HepG2 (cell line): ENCODE data around the gene DDX46. TPM values are rescaled to one million over a fixed set of nuclear protein-coding genes. Genes with fewer than 3 reads are reported as not detected.

Experiments used
- ATAC-seq: fragments of 200-7000 bp; cut with Tn5 transposase; 3 replicates; pipeline ENCODE4 v1.9.1; 2020; ENCODE audit warnings: mild to moderate bottlenecking, moderate library complexity
- BruUV-seq: library from RNA; stranded (reverse); fragments of 400-500 nt; replicated peaks from 2 replicates; lab custom pipeline; 2021; lab: Mats Ljungman, UMichigan
- CTCF ChIA-PET: fragments of 300-600 bp; formaldehyde crosslinking; extraction: SDS; loops from one replicate; lab custom pipeline; 2021; ENCODE audit warnings: low total read pairs, inconsistent platforms, low intra/inter-chr PET ratio; lab: Yijun Ruan, JAX
- POLR2A ChIA-PET: fragments of 350-600 bp; sonication (Branson Sonifier 250); formaldehyde crosslinking; loops from one replicate; lab custom pipeline; 2020; ENCODE audit warnings: antibody characterized with exemption, inconsistent platforms; lab: Yijun Ruan, JAX
- DNase-seq: peaks from one replicate; pipeline ENCODE4 v3.0.0-alpha.2; 2015; ENCODE audit warnings: low spot score
- FAIRE-seq: peaks from 3 replicates; lab custom pipeline; 2011; peaks lifted over from hg19 to GRCh38; lab: Jason Lieb, UNC
- H2AFZ ChIP-seq: one replicate; pipeline ENCODE4 v1.6.1; 2011; ENCODE audit warnings: low read length, inconsistent platforms
- H3K27ac ChIP-seq: fragments of 300-600 bp; 3 replicates; pipeline ENCODE4 v1.8.0; 2011; ENCODE audit warnings: mixed run types, mild to moderate bottlenecking, mixed read lengths, low read length, inconsistent platforms; ENCODE audit not compliant: insufficient read depth; ENCODE audit errors: extremely low read length
- H3K27me3 ChIP-seq, 2 experiments: fragments of 200-600 bp in 1 of 2; 2 replicates in 1 of 2; 3 replicates in 1 of 2; pipeline versions ENCODE4 v1.6.0 to v1.8.0; 2011; ENCODE audit warnings: low read length in 2 of 2, mild to moderate bottlenecking in 2 of 2, moderate library complexity in 2 of 2, inconsistent platforms in 1 of 2; ENCODE audit not compliant: insufficient read depth in 2 of 2, control insufficient read depth in 1 of 2
- H3K36me3 ChIP-seq, 2 experiments: fragments of 200-600 bp in 1 of 2; replicated peaks in 1 of 2; 2 replicates in 1 of 2; 3 replicates in 1 of 2; pipeline versions ENCODE4 v1.5.1 to v1.8.0; 2011; ENCODE audit warnings: low read length in 2 of 2, inconsistent platforms in 1 of 2; ENCODE audit not compliant: insufficient read depth in 2 of 2, control insufficient read depth in 1 of 2
- H3K4me1 ChIP-seq: 2 replicates; pipeline ENCODE4 v1.5.1; 2012; ENCODE audit warnings: low read length, inconsistent platforms; ENCODE audit not compliant: insufficient read depth
- H3K4me2 ChIP-seq: 2 replicates; pipeline ENCODE4 v1.6.0; 2011; ENCODE audit warnings: low read depth, low read length, inconsistent platforms
- H3K4me3 ChIP-seq, 3 experiments: fragments of 200-600 bp in 1 of 3; sonication (generic), shearing (Covaris generic) in 1 of 3; replicated peaks in 1 of 3; 2 replicates each; pipeline ENCODE4 v1.5.1; 2011 to 2016; ENCODE audit warnings: low read length in 3 of 3, inconsistent platforms in 2 of 3, low read depth in 2 of 3, mild to moderate bottlenecking in 2 of 3, control low read depth in 1 of 3, mixed read lengths in 1 of 3; ENCODE audit not compliant: insufficient read depth in 1 of 3
- H3K79me2 ChIP-seq: one replicate; pipeline ENCODE4 v1.6.1; 2011; ENCODE audit warnings: low read length, inconsistent platforms; ENCODE audit not compliant: insufficient read depth
- H3K9ac ChIP-seq: 2 replicates; pipeline ENCODE4 v1.6.0; 2011; ENCODE audit warnings: mild to moderate bottlenecking, low read depth, low read length, inconsistent platforms; ENCODE audit not compliant: insufficient read depth
- H3K9me3 ChIP-seq: 2 replicates; pipeline ENCODE4 v1.5.1; 2012; ENCODE audit warnings: mild to moderate bottlenecking, low read length
- H4K20me1 ChIP-seq: 2 replicates; pipeline ENCODE4 v1.6.0; 2011; ENCODE audit warnings: inconsistent platforms, mild to moderate bottlenecking, low read length, moderate library complexity; ENCODE audit not compliant: insufficient read depth
- AFF4 ChIP-seq: sonication (generic); formaldehyde crosslinking; IDR thresholded peaks from 2 replicates; pipeline ENCODE4 v1.4.0; 2020; ENCODE audit warnings: missing genetic modification reagents
- E2F5 ChIP-seq: sonication (generic); formaldehyde crosslinking; conservative IDR thresholded peaks from 2 replicates; pipeline ENCODE4 v1.4.0; 2020; ENCODE audit warnings: missing genetic modification reagents
- GABPA ChIP-seq, 2 experiments: IDR thresholded peaks; 2 replicates each; pipeline ENCODE4 v1.6.1; 2011 to 2016; ENCODE audit warnings: low read depth in 2 of 2, low read length in 1 of 2, missing biosample characterization in 1 of 2, missing genetic modification characterization in 1 of 2
- GATAD1 ChIP-seq: IDR thresholded peaks from 2 replicates; pipeline ENCODE4 v1.6.1; 2016; ENCODE audit warnings: missing genetic modification reagents, missing compliant biosample characterization
- HOMEZ ChIP-seq: IDR thresholded peaks from 2 replicates; pipeline ENCODE4 v1.6.1; 2016; ENCODE audit warnings: low read depth
- MEF2D ChIP-seq: sonication (generic); formaldehyde crosslinking; IDR thresholded peaks from 2 replicates; pipeline ENCODE4 v1.5.1; 2020; ENCODE audit warnings: mild to moderate bottlenecking, missing genetic modification reagents
- MNT ChIP-seq: fragments of 450-650 bp; IDR thresholded peaks from 2 replicates; pipeline ENCODE4 v1.6.1; 2016
- NBN ChIP-seq: fragments of 450-650 bp; conservative IDR thresholded peaks from 2 replicates; pipeline ENCODE4 v1.6.1; 2017
- SRY ChIP-seq: sonication (generic); formaldehyde crosslinking; IDR thresholded peaks from 2 replicates; pipeline ENCODE4 v1.8.0; 2022; ENCODE audit warnings: mild to moderate bottlenecking, missing genetic modification reagents
- TBX3 ChIP-seq: fragments of 450-650 bp; IDR thresholded peaks from 2 replicates; pipeline ENCODE4 v1.6.1; 2017; ENCODE audit warnings: antibody characterized with exemption, mild to moderate bottlenecking, inconsistent platforms, borderline replicate concordance
- TCF12 ChIP-seq, 2 experiments: fragments of 450-650 bp in 1 of 2; sonication (generic) in 1 of 2; formaldehyde crosslinking in 1 of 2; IDR thresholded peaks; 2 replicates each; pipeline versions ENCODE4 v1.6.1 to v1.8.0; 2017 to 2022; ENCODE audit warnings: antibody characterized with exemption in 1 of 2, mild to moderate bottlenecking in 1 of 2, missing genetic modification reagents in 1 of 2, moderate library complexity in 1 of 2
- THRA ChIP-seq: sonication (generic); formaldehyde crosslinking; IDR thresholded peaks from 2 replicates; pipeline ENCODE4 v1.4.0; 2020; ENCODE audit warnings: missing genetic modification reagents, borderline replicate concordance
- ZNF629 ChIP-seq: sonication (generic); formaldehyde crosslinking; conservative IDR thresholded peaks from 2 replicates; pipeline ENCODE4 v1.5.0; 2020; ENCODE audit warnings: missing genetic modification reagents
- ZNF792 ChIP-seq: IDR thresholded peaks from 2 replicates; pipeline ENCODE4 v1.6.1; 2016
- WGBS: methylation state at CpG from one replicate; pipeline ENCODE4 v1.1.6; 2017; ENCODE audit warnings: low lambda C conversion rate; 5-methylcytosine and 5-hydroxymethylcytosine counted together
- in situ Hi-C: cut with HindIII; loops from 2 replicates; pipeline ENCODE4 v1.10.0; 2017; ENCODE audit warnings: low pct_unique_long_range_greater_than_20kb; ENCODE audit not compliant: extremely low pct_ligation_motif_present
- intact Hi-C: fragments of 100-400 bp; cut with micrococcal nuclease; formaldehyde crosslinking; loops from one replicate; pipeline ENCODE4 v1.10.0; 2022; ENCODE audit not compliant: unreplicated experiment
- polyA plus RNA-seq, 8 experiments: library from polyadenylated mRNA; depleted of rRNA in 3 of 8; stranded (reverse) in 7 of 8; unstranded in 1 of 8; fragments of >200 nt; fragmentation: Illumina TruSeq in 4 of 8; extraction: Trizol in 4 of 8; gene quantifications; 2 replicates each; pipeline versions ENCODE4 v1.2.1 to v1.2.3, GENCODE V29; 2011 to 2016; ENCODE audit warnings: low read depth in 4 of 8, missing spikeins in 1 of 8, mixed read lengths in 1 of 8; ENCODE audit not compliant: insufficient read depth in 1 of 8
- total RNA-seq, 5 experiments: library from RNA; depleted of rRNA; stranded (reverse); fragments of >200 nt; fragmentation: Illumina TruSeq; extraction: Trizol; gene quantifications; 2 replicates each; pipeline ENCODE4 v1.2.3, GENCODE V29; 2016; ENCODE audit warnings: low read depth in 1 of 5

The DDX46 gene
- total and polyA plus RNA-seq, 2 of the 13 experiments (the other 11 are each of a cell fraction or from before 2014, with no cell fraction given), result 27.3 to 59.3 TPM

- TF ChIP-seq MNT, result no peak
- TF ChIP-seq MEF2D (CRISPR knock-in tag), result no peak
These were observed 39.9 kb downstream of the DDX46 start (continued) for GRCh38 chr5:134798468-134798867.

GRCh38 chr5:134803821-134804220 lies 45.2 kb downstream of the DDX46 start:
- Histone ChIP-seq H2AFZ (no peak overlapping the region), H4K20me1 (no peaks in the 10 kb centered on the region), H3K4me1 (peaks cover 14% of the 10 kb centered on the region), H3K4me2 (no peak overlapping the region), H3K9ac (no peak overlapping the region), H3K27me3 (no peaks in the 10 kb centered on the region), H3K9me3 (no peaks in the 10 kb centered on the region), H3K79me2 (no peaks in the 10 kb centered on the region), H3K27ac (no peak overlapping the region), H3K36me3 (peaks cover 3 to 40% of the 10 kb centered on the region in 2 experiments; a peak in 3 of 5 replicates), H3K4me3 (no peak overlapping the region)
- ATAC-seq, result no peak
- POLR2A ChIA-PET, result no interaction called here
- WGBS, result 93% methylated on average over 4 of the region's 4 CpGs
- FAIRE-seq, result no peak
- in situ Hi-C loops (no loop called here), intact Hi-C loops (no loop called here)
- DNase-seq, result no peak
- BruUV-seq, result no TSS peak
- CTCF ChIA-PET, result no interaction called here
- TF ChIP-seq ZNF792 (CRISPR knock-in tag) (no peak), GATAD1 (CRISPR knock-in tag) (no peak), ZNF629 (CRISPR knock-in tag) (no peak), HOMEZ (CRISPR knock-in tag) (no peak), GABPA (IDR thresholded peaks at IDR 0.05; ENCODE audit: low read depth, low read length) (no peak), GABPA (CRISPR knock-in tag; IDR thresholded peaks at IDR 0.05; ENCODE audit: low read depth) (no peak), TBX3 (no peak), TCF12 (IDR thresholded peaks at IDR 0.05) (no peak), TCF12 (CRISPR knock-in tag; IDR thresholded peaks at IDR 0.05) (no peak), NBN (no peak), SRY (no peak), AFF4 (CRISPR knock-in tag) (no peak), THRA (no peak), E2F5 (CRISPR knock-in tag) (no peak)
